Measurements from ENCODE around the gene NAALAD2.
"Not testable (repeated sequence)": the region's sequence is repeated elsewhere in the genome, so short reads cannot be mapped to it uniquely, and the experiment has no call there.

DNA sequence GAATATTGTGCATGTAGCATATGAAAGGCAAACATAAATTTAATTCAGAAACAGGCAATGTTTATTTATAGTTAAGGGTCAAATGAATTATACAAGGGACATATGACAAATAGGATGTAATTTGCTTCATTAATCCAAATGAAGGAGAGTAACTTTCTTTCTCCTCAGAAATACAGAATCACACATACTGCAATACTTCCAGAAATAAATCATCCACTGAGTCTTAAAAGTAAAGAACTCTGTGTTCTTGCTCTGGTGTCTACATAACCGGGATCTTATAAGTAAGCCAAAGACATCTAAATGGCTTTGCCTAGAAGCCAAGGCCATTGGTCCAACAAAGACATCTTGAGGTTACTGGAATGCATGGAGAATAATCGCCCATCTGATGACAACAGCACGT lies 48.8 kb upstream of the NAALAD2 start, which contains the start of gene UBTFL1:
- TF ChIP-seq, protein P1, sequence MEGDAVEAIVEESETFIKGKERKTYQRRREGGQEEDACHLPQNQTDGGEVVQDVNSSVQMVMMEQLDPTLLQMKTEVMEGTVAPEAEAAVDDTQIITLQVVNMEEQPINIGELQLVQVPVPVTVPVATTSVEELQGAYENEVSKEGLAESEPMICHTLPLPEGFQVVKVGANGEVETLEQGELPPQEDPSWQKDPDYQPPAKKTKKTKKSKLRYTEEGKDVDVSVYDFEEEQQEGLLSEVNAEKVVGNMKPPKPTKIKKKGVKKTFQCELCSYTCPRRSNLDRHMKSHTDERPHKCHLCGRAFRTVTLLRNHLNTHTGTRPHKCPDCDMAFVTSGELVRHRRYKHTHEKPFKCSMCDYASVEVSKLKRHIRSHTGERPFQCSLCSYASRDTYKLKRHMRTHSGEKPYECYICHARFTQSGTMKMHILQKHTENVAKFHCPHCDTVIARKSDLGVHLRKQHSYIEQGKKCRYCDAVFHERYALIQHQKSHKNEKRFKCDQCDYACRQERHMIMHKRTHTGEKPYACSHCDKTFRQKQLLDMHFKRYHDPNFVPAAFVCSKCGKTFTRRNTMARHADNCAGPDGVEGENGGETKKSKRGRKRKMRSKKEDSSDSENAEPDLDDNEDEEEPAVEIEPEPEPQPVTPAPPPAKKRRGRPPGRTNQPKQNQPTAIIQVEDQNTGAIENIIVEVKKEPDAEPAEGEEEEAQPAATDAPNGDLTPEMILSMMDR (IDR thresholded peaks at IDR 0.05; ENCODE audit: low read length): not testable (repeated sequence)
- not testable (repeated sequence) for TF ChIP-seq EZH2phosphoT487 (IDR thresholded peaks at IDR 0.05; ENCODE audit: low read length)

All from MM.1S (cell line).